ENCODE data around the gene MRFAP1.
"Not testable (repeated sequence)": the region's sequence is repeated elsewhere in the genome, so short reads cannot be mapped to it uniquely, and the experiment has no call there.

The MRFAP1 gene

GRCh38 chr4:6641164-6641970 is 882 bp downstream of the MRFAP1 start:
- peak in 1 of 2 donors; percentile 51 for DNase-seq

- no peak for DNase-seq
These were observed 1.5 kb downstream of the MRFAP1 start for GRCh38 chr4:6641971-6642320.

- no peak for DNase-seq
These were observed 2.8 kb downstream of the MRFAP1 start for GRCh38 chr4:6643141-6643847.

- no peak for DNase-seq
These were observed 4.5 kb downstream of the MRFAP1 start for GRCh38 chr4:6644792-6645530.

GRCh38 chr4:6647169-6647568 is 6.7 kb downstream of the MRFAP1 start:
- no peak for DNase-seq

GRCh38 chr4:6647582-6648230 is 7.2 kb downstream of the MRFAP1 start:
- no peak for DNase-seq

- DNase-seq = no peak
These were observed 8.7 kb downstream of the MRFAP1 start for GRCh38 chr4:6649216-6649615.

GRCh38 chr4:6654211-6654610 is 13.7 kb downstream of the MRFAP1 start:
- DNase-seq = not testable (repeated sequence)

GRCh38 chr4:6655291-6655690 is 14.8 kb downstream of the MRFAP1 start:
- DNase-seq = not testable (repeated sequence)

GRCh38 chr4:6655924-6656323 is 15.4 kb downstream of the MRFAP1 start:
- DNase-seq = no peak

GRCh38 chr4:6657242-6658208 is 17.0 kb downstream of the MRFAP1 start:
- DNase-seq = no peak

GRCh38 chr4:6658209-6658595 is 17.7 kb downstream of the MRFAP1 start:
- DNase-seq = no peak

- no peak for DNase-seq
These were observed 18.2 kb downstream of the MRFAP1 start for GRCh38 chr4:6658597-6659075.

- DNase-seq = no peak
These were observed 19.4 kb downstream of the MRFAP1 start for GRCh38 chr4:6659897-6660296.

- no peak for DNase-seq
These were observed 19.9 kb downstream of the MRFAP1 start for GRCh38 chr4:6660430-6660829.

GRCh38 chr4:6662591-6662990 is 22.1 kb downstream of the MRFAP1 start:
- DNase-seq = no peak

GRCh38 chr4:6663596-6664393 is 23.3 kb downstream of the MRFAP1 start:
- DNase-seq = no peak

GRCh38 chr4:6665320-6665654 is 24.8 kb downstream of the MRFAP1 start:
- DNase-seq = no peak

GRCh38 chr4:6668391-6668790 is 27.9 kb downstream of the MRFAP1 start:
- no peak for DNase-seq

- DNase-seq = no peak
These were observed 31.2 kb downstream of the MRFAP1 start for GRCh38 chr4:6671648-6672047.

- no peak for DNase-seq
These were observed 31.6 kb downstream of the MRFAP1 start for GRCh38 chr4:6672131-6672530.

Data from bone marrow (tissue), 2 donors.